WERI-Rb-1 (cell line): ENCODE results near the gene DLGAP5.

Experiments
- DNase-seq: peaks from one replicate; pipeline ENCODE4 v3.0.0-alpha.2; 2020
- H3K27ac ChIP-seq: fragments of 250-450 bp; sonication (Bioruptor Pico); 2 replicates; pipeline ENCODE4 v1.5.1; 2020; ENCODE audit warnings: mild to moderate bottlenecking, moderate library complexity
- H3K27me3 ChIP-seq: fragments of 250-450 bp; sonication (Bioruptor Pico); 2 replicates; pipeline ENCODE4 v1.5.1; 2021; ENCODE audit warnings: mild to moderate bottlenecking, low read depth, moderate library complexity; ENCODE audit not compliant: insufficient read depth, severe bottlenecking
- H3K36me3 ChIP-seq: fragments of 250-450 bp; sonication (Bioruptor Pico); 2 replicates; pipeline ENCODE4 v1.5.1; 2020; ENCODE audit warnings: mild to moderate bottlenecking, moderate library complexity
- H3K4me3 ChIP-seq: 2 replicates; pipeline ENCODE4 v1.5.1; 2011; ENCODE audit warnings: low read depth, mild to moderate bottlenecking, control low read depth, low read length
- H3K9me3 ChIP-seq: fragments of 250-450 bp; sonication (Bioruptor Pico); 2 replicates; pipeline ENCODE4 v1.5.1; 2021; ENCODE audit warnings: mild to moderate bottlenecking, moderate library complexity; ENCODE audit not compliant: severe bottlenecking
- TF ChIP-seq, protein P1 (sequence below): IDR thresholded peaks from 2 replicates; pipeline ENCODE4 v1.5.1; 2011; ENCODE audit warnings: low read depth, mild to moderate bottlenecking, control low read depth, inconsistent platforms, low read length

The DLGAP5 gene

GRCh38 chr14:55124774-55125386 is 66.5 kb downstream of the DLGAP5 start:
- DNase-seq, result no peak
- H3K4me3 ChIP-seq, result no peak overlapping the region
- no peak overlapping the region for H3K27ac ChIP-seq
- H3K27me3 ChIP-seq, result peaks cover 7% of the 10 kb centered on the region
- H3K9me3 ChIP-seq, result no peaks in the 10 kb centered on the region
- H3K36me3 ChIP-seq, result no peaks in the 10 kb centered on the region
- TF ChIP-seq, protein P1, sequence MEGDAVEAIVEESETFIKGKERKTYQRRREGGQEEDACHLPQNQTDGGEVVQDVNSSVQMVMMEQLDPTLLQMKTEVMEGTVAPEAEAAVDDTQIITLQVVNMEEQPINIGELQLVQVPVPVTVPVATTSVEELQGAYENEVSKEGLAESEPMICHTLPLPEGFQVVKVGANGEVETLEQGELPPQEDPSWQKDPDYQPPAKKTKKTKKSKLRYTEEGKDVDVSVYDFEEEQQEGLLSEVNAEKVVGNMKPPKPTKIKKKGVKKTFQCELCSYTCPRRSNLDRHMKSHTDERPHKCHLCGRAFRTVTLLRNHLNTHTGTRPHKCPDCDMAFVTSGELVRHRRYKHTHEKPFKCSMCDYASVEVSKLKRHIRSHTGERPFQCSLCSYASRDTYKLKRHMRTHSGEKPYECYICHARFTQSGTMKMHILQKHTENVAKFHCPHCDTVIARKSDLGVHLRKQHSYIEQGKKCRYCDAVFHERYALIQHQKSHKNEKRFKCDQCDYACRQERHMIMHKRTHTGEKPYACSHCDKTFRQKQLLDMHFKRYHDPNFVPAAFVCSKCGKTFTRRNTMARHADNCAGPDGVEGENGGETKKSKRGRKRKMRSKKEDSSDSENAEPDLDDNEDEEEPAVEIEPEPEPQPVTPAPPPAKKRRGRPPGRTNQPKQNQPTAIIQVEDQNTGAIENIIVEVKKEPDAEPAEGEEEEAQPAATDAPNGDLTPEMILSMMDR, result no peak

DNA sequence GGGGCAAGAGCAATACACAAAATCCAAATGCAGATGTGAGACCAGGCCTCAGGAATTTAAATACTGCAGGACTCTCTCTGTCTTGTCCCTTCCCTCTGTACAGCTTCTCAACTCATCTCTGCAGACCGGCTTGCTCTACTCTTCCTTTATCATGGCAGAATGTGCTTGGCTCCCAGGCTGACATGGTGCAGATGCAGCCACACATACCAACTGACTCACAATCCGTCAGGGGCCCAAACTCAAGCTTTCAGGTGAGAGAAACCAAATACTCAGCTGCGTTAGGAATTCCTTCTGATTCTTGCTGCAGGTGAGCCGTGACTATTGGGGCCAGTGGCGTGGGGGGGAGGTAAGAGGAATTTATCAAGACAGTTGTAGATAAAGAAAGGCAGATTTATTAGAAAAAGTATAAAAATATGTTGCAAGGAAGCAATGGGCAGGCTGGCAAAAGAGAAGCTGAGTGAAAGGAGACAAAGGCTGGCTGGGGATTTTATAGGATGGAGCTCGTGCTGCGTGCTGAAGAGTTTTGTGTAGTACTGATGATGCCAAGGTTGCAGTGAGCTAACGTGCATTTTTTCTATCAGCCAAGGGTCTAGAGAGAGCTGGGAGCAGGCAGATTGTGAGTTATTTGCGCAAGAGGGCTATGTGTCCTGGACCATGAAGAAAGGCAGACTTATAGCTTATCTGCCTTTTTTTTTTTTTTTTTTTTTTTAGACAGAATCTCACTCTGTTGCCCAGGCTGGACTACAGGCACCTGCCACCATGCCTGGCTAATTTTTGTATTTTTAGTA is 67.3 kb downstream of the DLGAP5 start:
- H3K9me3 ChIP-seq, result no peaks in the 10 kb centered on the region
- peaks cover 7% of the 10 kb centered on the region for H3K27me3 ChIP-seq
- no peaks in the 10 kb centered on the region for H3K36me3 ChIP-seq
- TF ChIP-seq, protein P1, result no peak
- DNase-seq, result no peak
- H3K4me3 ChIP-seq, result no peak overlapping the region
- no peak overlapping the region for H3K27ac ChIP-seq

DNA sequence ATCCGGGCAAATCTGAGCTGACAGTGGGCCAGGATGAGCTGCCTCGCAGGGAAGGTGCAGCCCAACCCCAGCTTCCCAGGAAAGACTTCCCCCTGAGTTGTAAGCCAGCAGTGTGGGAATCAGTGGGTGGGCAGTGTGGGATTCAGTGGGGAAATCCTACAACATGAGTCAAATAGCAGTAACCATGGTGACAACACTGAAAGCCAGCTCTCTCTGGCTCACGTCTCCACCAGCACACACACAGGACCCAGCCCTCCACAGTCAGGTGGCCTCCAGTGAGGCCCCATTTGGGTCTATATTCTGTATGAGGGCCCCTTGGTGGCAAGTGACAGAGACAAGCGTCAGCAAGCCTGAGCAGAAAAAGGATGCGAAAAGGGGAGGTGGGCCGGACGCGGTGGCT is 68.3 kb downstream of the DLGAP5 start:
- TF ChIP-seq, protein P1, result no peak
- Histone ChIP-seq H3K9me3 (no peaks in the 10 kb centered on the region), H3K27me3 (no peaks in the 10 kb centered on the region), H3K4me3 (no peak overlapping the region), H3K27ac (no peak overlapping the region), H3K36me3 (no peaks in the 10 kb centered on the region)
- no peak for DNase-seq

DNA sequence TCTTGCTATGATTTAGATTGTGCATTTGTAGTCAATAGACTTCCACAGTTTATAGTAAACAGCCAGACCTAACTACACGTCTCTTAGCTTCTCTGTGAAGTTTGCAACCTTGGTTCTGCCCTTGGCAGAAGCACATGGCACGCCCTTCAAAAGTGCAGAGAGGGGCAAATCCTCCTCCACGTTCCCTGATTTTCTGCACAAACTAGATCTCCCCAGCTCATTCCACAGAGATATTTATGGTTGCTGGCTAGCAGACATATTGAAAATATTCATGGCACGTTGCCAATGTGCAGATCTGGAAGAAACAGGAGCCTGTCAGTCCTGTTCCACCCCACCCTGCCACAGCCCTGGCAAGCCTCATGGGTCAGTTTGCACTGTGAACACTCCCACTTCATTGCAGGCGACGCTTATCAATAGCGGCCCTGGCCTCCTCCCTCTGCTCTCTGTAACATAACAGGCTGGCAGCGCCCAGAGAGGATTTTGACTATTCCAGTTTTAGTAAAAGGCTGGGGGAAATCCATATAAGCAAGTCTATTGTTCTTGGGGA is 68.9 kb downstream of the DLGAP5 start:
- no peaks in the 10 kb centered on the region for H3K36me3 ChIP-seq
- TF ChIP-seq, protein P1, result no peak
- H3K27me3 ChIP-seq, result no peaks in the 10 kb centered on the region
- DNase-seq, result no peak
- H3K4me3 ChIP-seq, result no peak overlapping the region
- no peaks in the 10 kb centered on the region for H3K9me3 ChIP-seq
- H3K27ac ChIP-seq, result no peak overlapping the region

- Histone ChIP-seq H3K4me3 (no peak overlapping the region), H3K27me3 (no peaks in the 10 kb centered on the region), H3K9me3 (no peaks in the 10 kb centered on the region), H3K27ac (no peak overlapping the region), H3K36me3 (no peaks in the 10 kb centered on the region)
- TF ChIP-seq, protein P1, result no peak
- DNase-seq, result no peak
Measured at GRCh38 chr14:55121628-55122439, 69.6 kb downstream of the DLGAP5 start.
